ENCODE measurements around the gene SP7. TPM values are rescaled to one million over a fixed set of nuclear protein-coding genes. Genes with fewer than 3 reads are reported as not detected.

SP7 gene
- polyA plus RNA-seq, 2 of the 4 experiments (the other 2 are of a cell fraction) = 0.05 to 0.06 TPM

GRCh38 chr12:53279888-53280498 is 56.2 kb downstream of the SP7 start:
- Histone ChIP-seq H3K4me2 (no peak overlapping the region), H3K27ac (no peak overlapping the region), H3K9me3 (no peaks in the 10 kb centered on the region), H3K4me1 (no peaks in the 10 kb centered on the region), H3K4me3 (no peak overlapping the region)
- ATAC-seq (no peak), DNase-seq (ENCODE audit: low read depth in 1 of 2, low spot score in 1 of 2) (no peak), FAIRE-seq (no peak)
- ChIA-PET CTCF (interaction anchor here (0.6 to 28.2 kb wide), 8 partner anchors 9 to 111 kb away, joined by 3 to 1046 read pairs (median 6); partner anchors contain the start of genes AAAS, ESPL1, ITGB7 and PFDN5), POLR2A (no interaction called here)
- no peak for TF ChIP-seq POLR2A (IDR thresholded peaks at IDR 0.05; ENCODE audit: low read length)
- TF ChIP-seq CBX8 (IDR thresholded peaks at IDR 0.05) = no peak
- no peak for TF ChIP-seq MAZ (IDR thresholded peaks at IDR 0.05; ENCODE audit: borderline replicate concordance, low read depth, low read length)
- no peak for TF ChIP-seq ZNF302 (CRISPR knock-in tag; IDR thresholded peaks at IDR 0.05)
- TF ChIP-seq SMC3 (IDR thresholded peaks at IDR 0.05) = no peak
- TF ChIP-seq USF2 (IDR thresholded peaks at IDR 0.05) = no peak
- TF ChIP-seq ESRRA (IDR thresholded peaks at IDR 0.05; ENCODE audit: borderline replicate concordance, low read length) = no peak
- TF ChIP-seq EHF (CRISPR knock-in tag; IDR thresholded peaks at IDR 0.05) = no peak
- TF ChIP-seq ELK1 (IDR thresholded peaks at IDR 0.05; ENCODE audit: low read depth, low read length) = no peak
- no peak for TF ChIP-seq PBX3 (IDR thresholded peaks at IDR 0.05)
- TF ChIP-seq HMGXB4 (CRISPR knock-in tag; IDR thresholded peaks at IDR 0.05; ENCODE audit: borderline replicate concordance) = no peak
- TF ChIP-seq HES2 (IDR thresholded peaks at IDR 0.05) = no peak
- TF ChIP-seq FOSB (CRISPR knock-in tag; IDR thresholded peaks at IDR 0.05) = no peak
- no peak for TF ChIP-seq RAD21 (conservative IDR thresholded peaks at IDR 0.05 in 1 of 2, IDR thresholded peaks at IDR 0.05 in 1 of 2)
- no peak for TF ChIP-seq RCOR1 (IDR thresholded peaks at IDR 0.05; ENCODE audit: low read depth, low read length)
- 96% methylated on average over 9 of the region's 9 CpGs for WGBS (ENCODE audit: missing lambda C conversion rate)

GRCh38 chr12:53279283-53279869 is 56.8 kb downstream of the SP7 start:
- CTCF ChIA-PET = interaction anchor here (1.0 to 28.2 kb wide), 10 partner anchors 9 to 219 kb away, joined by 3 to 1046 read pairs (median 8); partner anchors contain the start of genes AAAS, ESPL1, ITGB7 and PFDN5
- POLR2A ChIA-PET = no interaction called here

More at GRCh38 chr12:53279283-53279869, 56.8 kb downstream of the SP7 start:
- Histone ChIP-seq H3K9me3 (no peaks in the 10 kb centered on the region), H3K4me1 (no peaks in the 10 kb centered on the region), H3K27ac (no peak overlapping the region), H3K4me2 (no peak overlapping the region), H3K4me3 (no peak overlapping the region)
- no peak; a peak in 1 of 6 replicates for ATAC-seq
- WGBS (ENCODE audit: missing lambda C conversion rate) = 65% methylated on average over 3 of the region's 3 CpGs
- no peak for FAIRE-seq
- no peak for TF ChIP-seq RCOR1 (IDR thresholded peaks at IDR 0.05; ENCODE audit: low read depth, low read length)
- TF ChIP-seq ELK1 (IDR thresholded peaks at IDR 0.05; ENCODE audit: low read depth, low read length) = no peak
- TF ChIP-seq ESRRA (IDR thresholded peaks at IDR 0.05; ENCODE audit: borderline replicate concordance, low read length) = no peak
- no peak for TF ChIP-seq TFCP2L1 (CRISPR knock-in tag; IDR thresholded peaks at IDR 0.05)
- TF ChIP-seq SREBF2 (IDR thresholded peaks at IDR 0.05) = no peak
- no peak for TF ChIP-seq TP53 (CRISPR knock-in tag; IDR thresholded peaks at IDR 0.05)
- no peak for TF ChIP-seq FOSL2 (IDR thresholded peaks at IDR 0.05)
- no peak for TF ChIP-seq FOSL2 (CRISPR knock-in tag; IDR thresholded peaks at IDR 0.05)
- no peak for TF ChIP-seq RNF2 (IDR thresholded peaks at IDR 0.05; ENCODE audit: borderline replicate concordance, low read depth)
- no peak for TF ChIP-seq RARB (CRISPR knock-in tag; IDR thresholded peaks at IDR 0.05)
- TF ChIP-seq CHD4 (IDR thresholded peaks at IDR 0.05; ENCODE audit: borderline replicate concordance) = no peak
- no peak for TF ChIP-seq HOXA7 (CRISPR knock-in tag; IDR thresholded peaks at IDR 0.05)
- no peak for TF ChIP-seq CBX8 (IDR thresholded peaks at IDR 0.05)
- TF ChIP-seq MAFK (IDR thresholded peaks at IDR 0.05; ENCODE audit: partially characterized antibody) = no peak
- no peak for DNase-seq (ENCODE audit: low read depth in 1 of 2, low spot score in 1 of 2)
